GM23248 (cell line): ENCODE measurements around the gene WDR62. TPM values are rescaled to one million over a fixed set of nuclear protein-coding genes. Genes with fewer than 3 reads are reported as not detected.

ENCODE experiments used
- DNase-seq: peaks from one replicate; pipeline ENCODE4 v3.0.0-alpha.2; 2015
- H2AFZ ChIP-seq: fragments of 200-600 bp; sonication (generic); 2 replicates; pipeline ENCODE4 v1.6.1; 2016; ENCODE audit warnings: antibody characterized with exemption
- H3F3A ChIP-seq: fragments of 200-600 bp; sonication (generic); 2 replicates; pipeline ENCODE4 v1.6.1; 2016; ENCODE audit warnings: mild to moderate bottlenecking, antibody characterized with exemption, mixed run types; ENCODE audit not compliant: insufficient read depth
- H3K27ac ChIP-seq: fragments of 200-600 bp; sonication (generic); 2 replicates; pipeline ENCODE4 v1.5.1; 2016; ENCODE audit warnings: mild to moderate bottlenecking
- H3K27me3 ChIP-seq: fragments of 200-600 bp; sonication (generic); replicated peaks from 2 replicates; pipeline ENCODE4 v1.6.1; 2016; ENCODE audit warnings: mild to moderate bottlenecking; ENCODE audit not compliant: insufficient read depth
- H3K36me3 ChIP-seq: fragments of 200-600 bp; sonication (generic); 2 replicates; pipeline ENCODE4 v1.6.1; 2016; ENCODE audit warnings: low read depth, mild to moderate bottlenecking
- H3K4me1 ChIP-seq: fragments of 200-600 bp; sonication (generic); 2 replicates; pipeline ENCODE4 v1.6.1; 2016; ENCODE audit warnings: mild to moderate bottlenecking; ENCODE audit not compliant: insufficient read depth
- H3K4me2 ChIP-seq: fragments of 200-600 bp; sonication (generic); one replicate; pipeline ENCODE4 v1.6.1; 2016; ENCODE audit warnings: mild to moderate bottlenecking; ENCODE audit not compliant: unreplicated experiment
- H3K4me3 ChIP-seq: fragments of 200-600 bp; sonication (generic); 2 replicates; pipeline ENCODE4 v1.5.1; 2016; ENCODE audit warnings: mild to moderate bottlenecking
- H3K79me2 ChIP-seq: fragments of 200-600 bp; sonication (generic); 2 replicates; pipeline ENCODE4 v1.6.1; 2016; ENCODE audit warnings: mild to moderate bottlenecking; ENCODE audit not compliant: insufficient read depth
- H3K9ac ChIP-seq: fragments of 200-600 bp; sonication (generic); 2 replicates; pipeline ENCODE4 v1.6.1; 2016; ENCODE audit warnings: mild to moderate bottlenecking
- H3K9me2 ChIP-seq: fragments of 200-600 bp; sonication (generic); 2 replicates; pipeline ENCODE4 v1.6.1; 2016; ENCODE audit warnings: mixed run types, mild to moderate bottlenecking, moderate library complexity; ENCODE audit not compliant: insufficient read depth
- H3K9me3 ChIP-seq: fragments of 200-600 bp; sonication (generic); one replicate; pipeline ENCODE4 v1.6.1; 2017; ENCODE audit warnings: low read depth
- H4K20me1 ChIP-seq: fragments of 200-600 bp; sonication (generic); 2 replicates; pipeline ENCODE4 v1.6.0; 2016; ENCODE audit not compliant: insufficient read depth
- EZH2 ChIP-seq: fragments of 200-600 bp; sonication (generic); IDR thresholded peaks from 2 replicates; pipeline ENCODE4 v1.6.1; 2018; ENCODE audit warnings: antibody characterized with exemption, mild to moderate bottlenecking; ENCODE audit not compliant: insufficient read depth, poor library complexity, severe bottlenecking
- EZH2phosphoT487 ChIP-seq: fragments of 200-600 bp; sonication (generic); IDR thresholded peaks from 2 replicates; pipeline ENCODE4 v1.6.1; 2018; ENCODE audit warnings: antibody characterized with exemption, moderate library complexity, mild to moderate bottlenecking, low read depth; ENCODE audit not compliant: insufficient read depth
- WGBS, 2 experiments: methylation state at CpG; one replicate each; pipeline ENCODE4 v1.1.6; 2015 to 2017; ENCODE audit warnings: low lambda C conversion rate in 2 of 2, low coverage in 1 of 2; ENCODE audit errors: missing lambda C conversion rate in 2 of 2; 5-methylcytosine and 5-hydroxymethylcytosine counted together
- in situ Hi-C: fragments of 300-500 bp; cut with MboI; formaldehyde crosslinking; loops from 2 replicates; pipeline ENCODE4 v1.15.0; 2020
- polyA plus RNA-seq: library from polyadenylated mRNA; unstranded; fragments of >200 nt; fragmentation: Nextera tagmentation; extraction: Ambion mirVana; gene quantifications from 2 replicates; pipeline ENCODE4 v1.2.1, GENCODE V29; 2016
- total RNA-seq: library from RNA; depleted of rRNA; stranded (reverse); fragments of >200 nt; shearing (Covaris generic); gene quantifications from 2 replicates; pipeline ENCODE4 v1.2.3, GENCODE V29; 2014

WDR62 gene
- total and polyA plus RNA-seq, 2 experiments from 2014 or later: 2.7 to 2.8 TPM

GRCh38 chr19:36141039-36141927, 86.6 kb downstream of the WDR62 start:
- H3K4me3 ChIP-seq: peak overlapping the region; percentile 97
- 0 out of 2 replicates have a peak, but pooled peaks cover 3% of the 10 kb centered on the region for H3F3A ChIP-seq
- peaks cover 55% of the 10 kb centered on the region for H3K79me2 ChIP-seq
- H3K36me3 ChIP-seq: peaks cover 30% of the 10 kb centered on the region
- peak overlapping the region; percentile 97 for H3K9ac ChIP-seq
- WGBS, 2 experiments: 20 to 34% methylated on average over 21 to 42 of the region's 42 CpGs
- in situ Hi-C loops: no loop called here
- peak overlapping the region; percentile 64 for H3K4me2 ChIP-seq
- H3K4me1 ChIP-seq: peaks cover 17% of the 10 kb centered on the region
- peaks cover 7% of the 10 kb centered on the region; the same call in 1 of the 2 replicates for H4K20me1 ChIP-seq
- no peaks in the 10 kb centered on the region for H3K9me2 ChIP-seq
- no peaks in the 10 kb centered on the region for H3K9me3 ChIP-seq
- H3K27me3 ChIP-seq: no peaks in the 10 kb centered on the region
- peak; percentile 93 for DNase-seq
- H3K27ac ChIP-seq: peak overlapping the region; percentile 93
- H2AFZ ChIP-seq: no peak overlapping the region; the same call in 1 of the 2 replicates
- TF ChIP-seq EZH2: no peak
- TF ChIP-seq EZH2phosphoT487: no peak

- peaks cover 57% of the 10 kb centered on the region for H3K79me2 ChIP-seq
- TF ChIP-seq EZH2phosphoT487: no peak
- TF ChIP-seq EZH2: no peak
- no peak for DNase-seq
- peaks cover 7% of the 10 kb centered on the region; the same call in 1 of the 2 replicates for H4K20me1 ChIP-seq
- H3K9ac ChIP-seq: no peak overlapping the region
- 0 out of 2 replicates have a peak, but pooled peaks cover 3% of the 10 kb centered on the region for H3F3A ChIP-seq
- H3K4me1 ChIP-seq: peaks cover 9% of the 10 kb centered on the region; the same call in 1 of the 2 replicates
- no peak overlapping the region for H3K4me3 ChIP-seq
- H3K9me3 ChIP-seq: no peaks in the 10 kb centered on the region
- in situ Hi-C loops: no loop called here
- peaks cover 31% of the 10 kb centered on the region for H3K36me3 ChIP-seq
- no peak overlapping the region for H2AFZ ChIP-seq
- WGBS, 2 experiments: 94 to 97% methylated on average over 10 to 14 of the region's 14 CpGs
- H3K27me3 ChIP-seq: no peaks in the 10 kb centered on the region
- no peaks in the 10 kb centered on the region for H3K9me2 ChIP-seq
- no peak overlapping the region for H3K27ac ChIP-seq
- H3K4me2 ChIP-seq: no peak overlapping the region
Observed at GRCh38 chr19:36142046-36142445, 87.3 kb downstream of the WDR62 start.

DNA sequence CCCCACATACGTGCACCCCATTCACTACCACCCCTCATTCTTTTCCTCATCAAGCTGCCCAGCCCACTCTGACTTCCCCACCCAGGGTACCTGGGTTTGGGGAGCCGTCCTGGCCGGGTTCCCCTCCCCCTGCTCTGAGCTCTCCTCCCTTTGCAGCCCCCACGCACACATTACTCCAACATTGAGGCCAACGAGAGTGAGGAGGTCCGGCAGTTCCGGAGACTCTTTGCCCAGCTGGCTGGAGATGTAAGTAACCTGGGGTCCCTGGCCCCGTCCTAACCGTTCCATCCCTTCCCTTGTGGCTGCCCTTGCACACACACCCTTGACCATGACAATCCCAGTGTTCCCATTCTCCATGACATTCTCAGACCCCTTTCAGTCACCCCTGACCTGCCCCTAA, 87.8 kb downstream of the WDR62 start:
- Histone ChIP-seq H3F3A (0 out of 2 replicates have a peak, but pooled peaks cover 3% of the 10 kb centered on the region), H3K27me3 (no peaks in the 10 kb centered on the region), H2AFZ (no peak overlapping the region), H3K36me3 (peaks cover 31% of the 10 kb centered on the region), H3K9ac (no peak overlapping the region), H3K4me2 (no peak overlapping the region), H3K4me1 (0 out of 2 replicates have a peak, but pooled peaks cover 7% of the 10 kb centered on the region), H3K9me3 (no peaks in the 10 kb centered on the region), H3K4me3 (no peak overlapping the region), H4K20me1 (peaks cover 7% of the 10 kb centered on the region; the same call in 1 of the 2 replicates), H3K27ac (no peak overlapping the region), H3K9me2 (no peaks in the 10 kb centered on the region), H3K79me2 (peaks cover 57% of the 10 kb centered on the region)
- DNase-seq: no peak
- 86 to 88% methylated on average over 9 of the region's 9 CpGs for WGBS, 2 experiments
- no peak for TF ChIP-seq EZH2
- no peak for TF ChIP-seq EZH2phosphoT487
- in situ Hi-C loops: no loop called here

GRCh38 chr19:36144624-36145023, 89.9 kb downstream of the WDR62 start:
- in situ Hi-C loops: no loop called here
- Histone ChIP-seq H3K4me3 (no peak overlapping the region), H3K9me3 (no peaks in the 10 kb centered on the region), H3K36me3 (peaks cover 31% of the 10 kb centered on the region), H3F3A (0 out of 2 replicates have a peak, but pooled peaks cover 12% of the 10 kb centered on the region), H3K4me1 (0 out of 2 replicates have a peak, but pooled peaks cover 7% of the 10 kb centered on the region), H2AFZ (no peak overlapping the region), H3K27me3 (no peaks in the 10 kb centered on the region), H3K27ac (no peak overlapping the region), H3K79me2 (peaks cover 57% of the 10 kb centered on the region), H4K20me1 (peaks cover 7% of the 10 kb centered on the region; the same call in 1 of the 2 replicates), H3K4me2 (no peak overlapping the region), H3K9me2 (no peaks in the 10 kb centered on the region), H3K9ac (no peak overlapping the region)
- WGBS, 2 experiments: 90 to 95% methylated on average over 6 of the region's 6 CpGs
- no peak for DNase-seq
- TF ChIP-seq EZH2phosphoT487 (no peak), EZH2 (no peak)
